Suprapubic skin (tissue), 4 donors: Measurements from ENCODE around the gene COL23A1.

Experiments
- CTCF ChIP-seq, 2 donors: fragments of 200-600 bp in 1 of 2; fragments of 450-650 bp in 1 of 2; sonication (generic) in 1 of 2; IDR thresholded peaks; one replicate each; pipeline ENCODE4 v1.5.1; 2016 to 2019; ENCODE audit warnings: antibody characterized with exemption in 2 of 2, mild to moderate bottlenecking in 1 of 2, moderate library complexity in 1 of 2
- EP300 ChIP-seq: sonication (generic); formaldehyde crosslinking; IDR thresholded peaks from one replicate; pipeline ENCODE4 v1.6.1; 2017; ENCODE audit warnings: antibody characterized with exemption
- POLR2A ChIP-seq, 2 donors: fragments of 450-650 bp; IDR thresholded peaks; one replicate each; pipeline ENCODE4 v1.6.1; 2017; ENCODE audit warnings: antibody characterized with exemption in 2 of 2, mild to moderate bottlenecking in 2 of 2, moderate library complexity in 2 of 2
- POLR2AphosphoS5 ChIP-seq, 3 donors: sonication (generic); formaldehyde crosslinking; IDR thresholded peaks; one replicate each; pipeline ENCODE4 v1.6.1; 2017; ENCODE audit warnings: antibody characterized with exemption in 3 of 3

GRCh38 chr5:178537467-178538371, 52.5 kb downstream of the COL23A1 start:
- TF ChIP-seq CTCF (IDR thresholded peaks at IDR 0.05) (no peak), POLR2AphosphoS5 (IDR thresholded peaks at IDR 0.05) (no peak), POLR2A (IDR thresholded peaks at IDR 0.05) (no peak), EP300 (no peak)
